GM19463 (cell line): ENCODE data around the gene PHF10.

Source experiments
- ATAC-seq: cut with Tn5 transposase; IDR thresholded peaks from one replicate; pipeline ENCODE4 v1.9.1; 2021; ENCODE audit warnings: mild to moderate bottlenecking, moderate library complexity; ENCODE audit not compliant: unreplicated experiment

PHF10 gene

DNA sequence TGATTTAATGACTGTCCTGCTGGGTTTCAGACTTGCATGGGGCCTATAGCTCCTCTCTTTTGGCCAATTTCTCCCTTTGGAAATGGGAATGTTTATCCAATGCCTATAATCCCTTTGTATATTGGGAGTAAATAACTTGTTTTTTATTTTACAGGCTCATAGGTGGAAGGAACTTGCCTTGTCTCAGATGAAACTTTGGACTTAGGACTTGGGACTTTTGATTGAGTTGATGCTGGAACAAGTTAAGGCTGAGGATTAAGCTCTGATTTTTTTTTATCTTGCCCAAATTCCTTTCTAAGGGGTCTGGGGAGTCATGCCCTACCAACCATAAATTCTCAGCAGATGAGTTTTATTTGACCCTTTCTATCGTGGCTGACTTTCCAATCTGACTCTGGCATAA, 46.0 kb downstream of the PHF10 start:
- no peak for ATAC-seq

- ATAC-seq, result no peak
These were observed 47.2 kb downstream of the PHF10 start for GRCh38 chr6:169677096-169677495.

- ATAC-seq, result no peak
These were observed 49.3 kb downstream of the PHF10 start for GRCh38 chr6:169675011-169675410.

DNA sequence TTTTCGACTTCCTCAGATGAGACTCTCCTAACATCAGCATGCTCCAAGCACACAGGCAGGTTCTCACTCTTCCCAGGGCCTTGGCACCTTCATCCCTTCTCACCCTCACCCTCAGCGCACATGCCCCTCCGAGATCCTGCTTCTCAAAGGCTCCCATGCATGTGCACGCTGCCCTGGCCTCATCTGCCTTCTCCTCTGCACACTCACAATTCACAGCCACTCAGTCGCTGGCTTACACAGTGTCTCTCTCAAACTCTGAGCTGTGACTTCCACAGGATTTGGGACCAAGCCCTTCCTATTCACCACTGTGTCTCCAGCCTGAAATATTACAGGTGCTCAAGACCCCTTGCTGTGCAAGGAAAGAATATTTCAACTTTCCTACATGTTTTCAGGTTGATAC, 52.7 kb downstream of the PHF10 start:
- ATAC-seq, result no peak

- ATAC-seq, result no peak
These were observed 54.4 kb downstream of the PHF10 start for GRCh38 chr6:169669889-169670288.

DNA sequence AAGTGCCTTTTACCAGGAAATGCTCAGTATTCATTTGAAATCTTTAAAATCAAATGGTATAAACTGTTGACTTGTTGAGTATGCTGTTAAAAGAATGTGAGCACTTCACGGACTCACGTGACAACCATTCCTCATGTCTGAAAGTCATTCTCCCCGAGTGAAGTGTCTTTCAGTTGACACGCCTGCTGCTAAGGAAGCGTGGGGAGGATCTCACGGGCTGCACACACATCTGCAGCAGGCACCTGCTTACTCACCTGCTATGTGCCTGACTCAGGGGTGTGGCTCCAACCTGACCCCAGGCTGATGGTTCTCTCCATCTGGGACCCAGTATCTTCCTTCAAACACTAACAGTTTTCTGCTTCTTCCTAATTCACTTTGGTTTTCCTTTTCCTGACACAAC, 55.2 kb downstream of the PHF10 start:
- no peak for ATAC-seq

GRCh38 chr6:169668203-169668847, 56.0 kb downstream of the PHF10 start:
- ATAC-seq, result no peak

- ATAC-seq, result no peak
These were observed 56.6 kb downstream of the PHF10 start for GRCh38 chr6:169667716-169668115.

DNA sequence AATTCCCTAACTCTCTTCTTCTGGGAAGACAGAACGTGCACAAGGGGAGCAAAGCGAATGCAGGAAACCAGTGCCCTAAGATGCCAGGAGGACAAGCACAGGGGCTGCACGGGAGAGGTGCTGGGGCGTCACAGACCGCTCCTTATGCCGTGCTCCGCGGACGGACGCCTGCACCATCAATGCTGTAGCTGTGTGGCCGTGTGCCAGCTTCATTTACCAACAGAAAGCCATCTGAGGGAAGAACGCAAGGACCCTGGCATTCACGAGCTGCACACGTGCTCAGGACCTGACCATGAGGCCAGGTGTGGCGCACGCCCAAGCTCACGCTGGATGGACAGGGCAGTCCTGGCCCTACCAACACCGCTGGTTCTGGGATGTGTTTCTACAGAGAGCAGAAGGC, 57.9 kb downstream of the PHF10 start:
- no peak for ATAC-seq

GRCh38 chr6:169665289-169665688, 59.0 kb downstream of the PHF10 start:
- ATAC-seq, result no peak

DNA sequence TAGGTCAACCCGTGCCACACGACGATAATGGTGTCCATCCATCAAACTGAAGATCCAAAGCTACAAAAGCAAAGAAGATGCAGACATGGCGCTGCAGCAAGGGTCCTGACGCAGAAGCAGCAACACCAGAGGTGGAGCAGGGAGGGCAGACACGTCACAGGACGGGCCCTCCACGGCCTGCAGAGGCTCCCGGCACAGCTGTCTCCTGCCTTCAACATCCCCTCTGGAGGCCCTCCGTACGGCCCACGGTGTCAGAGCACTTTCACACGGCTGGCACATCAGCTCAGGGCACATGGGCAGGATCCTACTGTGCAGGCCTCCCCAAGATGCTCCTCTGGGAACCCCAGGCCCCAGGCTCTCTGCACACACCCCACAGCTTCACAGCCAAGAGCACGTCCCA, 60.1 kb downstream of the PHF10 start:
- ATAC-seq, result no peak

DNA sequence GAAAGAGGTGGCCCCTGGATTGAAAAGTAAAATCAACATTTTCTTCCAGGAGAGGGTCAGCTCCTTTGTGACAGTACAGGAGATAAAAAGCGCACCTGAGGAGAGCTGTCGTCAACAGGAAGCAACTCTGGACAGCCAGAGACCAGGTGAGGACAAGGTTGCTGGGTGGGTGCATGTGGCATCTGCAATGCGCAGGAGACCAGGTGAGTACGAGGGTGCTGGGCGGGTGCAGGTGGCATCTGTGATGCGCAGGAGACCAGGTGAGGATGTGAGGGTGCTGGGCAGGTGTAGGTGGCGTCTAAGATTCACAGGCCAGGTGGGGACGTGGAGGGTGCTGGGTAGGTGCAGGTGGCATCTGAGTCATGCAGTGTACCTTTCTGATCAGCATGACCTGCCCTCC, 60.8 kb downstream of the PHF10 start:
- ATAC-seq, result no peak

GRCh38 chr6:169661391-169661756, 62.9 kb downstream of the PHF10 start:
- ATAC-seq, result no peak

GRCh38 chr6:169660751-169661390, 63.4 kb downstream of the PHF10 start:
- no peak for ATAC-seq

DNA sequence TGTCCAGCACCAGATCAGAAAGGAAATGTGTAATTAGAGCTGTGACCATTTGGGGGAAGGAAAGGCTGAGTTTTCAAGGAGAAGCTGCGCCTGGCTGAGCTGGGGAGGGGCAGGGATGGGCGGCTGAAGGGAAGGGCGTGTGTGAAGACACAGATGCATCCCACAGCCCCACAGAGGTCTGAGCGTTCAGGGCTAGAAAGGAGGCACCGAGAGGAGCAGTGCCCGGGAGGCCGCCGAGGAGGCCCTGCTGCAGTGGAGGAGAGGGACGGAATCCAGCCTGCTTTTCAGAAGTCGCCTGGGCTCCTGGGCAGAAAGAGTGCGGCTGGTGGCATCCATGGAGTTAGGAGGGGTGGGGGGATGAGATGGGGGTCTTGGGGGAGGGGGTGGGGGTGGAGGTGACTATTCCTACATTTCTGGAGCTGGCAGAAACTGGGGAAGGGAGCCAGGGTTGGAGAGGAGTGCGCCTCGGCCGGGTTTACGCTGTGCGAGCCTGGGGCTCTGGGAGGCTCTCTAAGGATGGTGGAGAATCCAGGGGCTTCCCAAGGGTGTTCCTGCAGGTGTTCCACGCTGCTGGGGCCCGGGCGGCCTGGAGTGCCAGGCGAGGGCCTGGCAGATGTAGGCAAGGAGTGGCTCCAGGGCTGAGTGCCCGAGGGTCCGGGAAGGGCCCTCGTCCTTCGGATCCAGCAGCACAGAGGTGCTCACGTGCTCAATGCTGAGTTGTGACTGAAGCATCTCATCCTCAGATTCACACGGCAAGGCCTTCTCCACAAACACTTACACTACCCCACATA, 64.3 kb downstream of the PHF10 start:
- no peak for ATAC-seq

DNA sequence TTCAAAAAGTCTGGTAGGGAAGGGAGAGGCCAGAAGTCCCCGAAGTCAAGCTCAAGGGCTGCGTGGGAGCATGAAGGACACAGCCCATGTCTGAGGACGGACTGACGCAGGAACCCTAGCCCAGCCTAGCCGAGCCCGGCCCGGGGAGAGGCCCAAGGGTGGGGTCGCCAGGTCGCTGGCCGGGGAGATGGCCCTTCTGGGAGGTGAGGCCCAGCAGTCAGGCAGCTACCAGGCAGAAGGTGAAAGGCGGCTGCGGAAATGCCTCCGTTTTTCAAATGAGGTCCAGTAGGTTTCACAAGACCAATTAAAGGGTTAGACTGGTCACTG, 67.1 kb downstream of the PHF10 start:
- ATAC-seq, result no peak

DNA sequence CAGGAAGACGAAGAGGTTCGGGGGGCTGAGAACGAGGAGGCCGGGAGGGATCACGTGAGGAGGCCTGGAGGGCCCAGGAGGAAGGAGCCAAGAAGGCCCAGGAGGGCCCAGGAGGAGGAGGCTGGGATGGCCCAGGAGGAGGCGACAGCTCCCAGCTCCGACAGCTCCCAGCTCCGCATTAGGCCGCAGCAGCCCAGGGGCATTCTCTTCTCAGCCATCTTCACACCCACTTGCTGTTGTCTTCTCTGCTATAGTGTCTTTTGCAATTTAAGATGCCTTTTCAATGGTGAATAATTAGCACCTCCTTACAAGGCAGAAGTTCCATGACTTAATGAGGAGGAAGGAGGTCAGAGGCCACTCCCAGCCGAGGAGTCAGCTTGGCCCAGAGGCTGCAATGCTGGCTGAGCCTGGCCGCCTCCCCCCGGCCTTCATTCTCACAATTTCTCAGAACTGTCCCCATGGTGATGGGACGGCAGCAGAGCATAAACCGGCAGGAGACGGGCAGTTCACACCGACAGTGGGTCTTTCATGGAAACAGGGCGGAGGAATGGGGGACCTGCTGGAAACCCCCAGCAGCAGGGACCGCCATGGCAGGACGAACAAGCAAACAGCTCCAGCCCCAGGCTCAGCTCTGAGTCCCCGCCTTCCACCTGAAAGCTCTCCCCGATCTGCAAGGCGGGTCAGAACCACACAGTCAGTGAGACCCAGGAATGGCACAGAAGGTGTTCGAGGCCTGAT, 67.6 kb downstream of the PHF10 start:
- ATAC-seq, result no peak

- peak; percentile 94 for ATAC-seq
These were observed 69.5 kb downstream of the PHF10 start for GRCh38 chr6:169654598-169655391.
